Activated naive CD4-positive, alpha-beta T cell treated with anti-CD3 and anti-CD28 coated beads, Interleukin-2, amount 50 U/mL, for 72 hours (primary cell): ENCODE data around the gene DPYD. TPM values are rescaled to one million over a fixed set of nuclear protein-coding genes. Genes with fewer than 3 reads are reported as not detected.
A peak's percentile ranks its signal among the peaks of the same experiment; 100 is the strongest.

Experiments used
- ATAC-seq, 2 donors: fragments of 150-1000 bp; cut with Tn5 transposase; 2 replicates each; pipeline ENCODE4 v1.10.0; 2021; ENCODE audit warnings: mild to moderate bottlenecking in 2 of 2, moderate library complexity in 2 of 2
- DNase-seq, 2 donors: peaks; one replicate each; pipeline ENCODE4 v3.0.0; 2021 to 2022; ENCODE audit warnings: low spot score in 2 of 2
- H3K27ac Mint-ChIP-seq, 2 donors: one replicate each; pipeline ENCODE4 v1.8.0; 2022; ENCODE audit warnings: mild to moderate bottlenecking in 2 of 2, mixed read lengths in 2 of 2
- H3K36me3 Mint-ChIP-seq, 2 donors: one replicate each; pipeline ENCODE4 v1.8.0; 2022; ENCODE audit warnings: mixed read lengths in 2 of 2
- H3K9me3 Mint-ChIP-seq, 2 donors: one replicate each; pipeline ENCODE4 v1.8.0; 2022; ENCODE audit warnings: mixed read lengths in 2 of 2
- total RNA-seq, 2 donors: library from RNA; stranded (reverse); gene quantifications; one replicate each; pipeline ENCODE4 v1.2.3, GENCODE V29; 2022

The DPYD gene
- total RNA-seq, 2 donors from 2014 or later = 10.7 to 11.7 TPM

- ATAC-seq (peak in 1 of 2 donors; percentile 41), DNase-seq (no peak)
Observed at GRCh38 chr1:97727029-97727428, 193.8 kb downstream of the DPYD start.

GRCh38 chr1:97726386-97726785, 194.4 kb downstream of the DPYD start:
- Mint-ChIP-seq H3K27ac (no peak overlapping the region), H3K9me3 (peaks cover 0 to 6% of the 10 kb centered on the region in 2 donors), H3K36me3 (peaks cover 0 to 7% of the 10 kb centered on the region in 2 donors)
- DNase-seq (no peak), ATAC-seq (no peak)

More at GRCh38 chr1:97727029-97727428, 193.8 kb downstream of the DPYD start:
- Mint-ChIP-seq H3K27ac (no peak overlapping the region), H3K9me3 (peaks cover 0 to 6% of the 10 kb centered on the region in 2 donors), H3K36me3 (peaks cover 0 to 7% of the 10 kb centered on the region in 2 donors)

GRCh38 chr1:97721221-97721620, 199.6 kb downstream of the DPYD start:
- Mint-ChIP-seq H3K9me3 (peaks cover 0 to 9% of the 10 kb centered on the region in 2 donors), H3K27ac (no peak overlapping the region), H3K36me3 (peaks cover 12 to 15% of the 10 kb centered on the region in 2 donors)
- no peak for ATAC-seq
- DNase-seq = no peak

- DNase-seq (no peak), ATAC-seq (no peak)
- H3K36me3 Mint-ChIP-seq = peaks cover 6% of the 10 kb centered on the region in 2 donors
- no peaks in the 10 kb centered on the region for H3K9me3 Mint-ChIP-seq
- no peak overlapping the region for H3K27ac Mint-ChIP-seq
Observed at GRCh38 chr1:97712980-97713379, 207.9 kb downstream of the DPYD start.

GRCh38 chr1:97711858-97712257, 209.0 kb downstream of the DPYD start:
- no peak overlapping the region for H3K27ac Mint-ChIP-seq
- ATAC-seq = no peak
- DNase-seq = no peak
- H3K9me3 Mint-ChIP-seq = no peaks in the 10 kb centered on the region
- no peaks in the 10 kb centered on the region for H3K36me3 Mint-ChIP-seq

GRCh38 chr1:97693601-97694000, 227.2 kb downstream of the DPYD start:
- no peak for ATAC-seq
- H3K36me3 Mint-ChIP-seq = peaks cover 0 to 6% of the 10 kb centered on the region in 2 donors
- no peak overlapping the region for H3K27ac Mint-ChIP-seq
- no peaks in the 10 kb centered on the region for H3K9me3 Mint-ChIP-seq
- no peak for DNase-seq

- peaks cover 6 to 11% of the 10 kb centered on the region in 2 donors for H3K36me3 Mint-ChIP-seq
- DNase-seq (no peak), ATAC-seq (no peak)
- no peak overlapping the region for H3K27ac Mint-ChIP-seq
- no peaks in the 10 kb centered on the region for H3K9me3 Mint-ChIP-seq
Observed at GRCh38 chr1:97691325-97691724, 229.5 kb downstream of the DPYD start.

GRCh38 chr1:97685360-97685759, 235.5 kb downstream of the DPYD start:
- Mint-ChIP-seq H3K36me3 (peaks cover 5 to 11% of the 10 kb centered on the region in 2 donors), H3K27ac (no peak overlapping the region), H3K9me3 (no peaks in the 10 kb centered on the region)
- DNase-seq = no peak
- no peak for ATAC-seq

GRCh38 chr1:97680894-97681293, 239.9 kb downstream of the DPYD start:
- H3K36me3 Mint-ChIP-seq = peaks cover 5 to 8% of the 10 kb centered on the region in 2 donors
- peak in 1 of 2 donors; percentile 92 for ATAC-seq

GRCh38 chr1:97680470-97680869, 240.4 kb downstream of the DPYD start:
- H3K36me3 Mint-ChIP-seq = peaks cover 5 to 6% of the 10 kb centered on the region in 2 donors
- ATAC-seq = peak in 1 of 2 donors; percentile 37
- H3K27ac Mint-ChIP-seq = no peak overlapping the region
- DNase-seq = no peak
- peaks cover 0 to 3% of the 10 kb centered on the region in 2 donors for H3K9me3 Mint-ChIP-seq

More at GRCh38 chr1:97680894-97681293, 239.9 kb downstream of the DPYD start:
- DNase-seq = no peak
- peaks cover 0 to 3% of the 10 kb centered on the region in 2 donors for H3K9me3 Mint-ChIP-seq
- H3K27ac Mint-ChIP-seq = no peak overlapping the region

GRCh38 chr1:97677702-97678101, 243.1 kb downstream of the DPYD start:
- no peak overlapping the region for H3K27ac Mint-ChIP-seq
- DNase-seq = no peak
- peaks cover 0 to 3% of the 10 kb centered on the region in 2 donors for H3K9me3 Mint-ChIP-seq
- H3K36me3 Mint-ChIP-seq = peaks cover 6 to 12% of the 10 kb centered on the region in 2 donors
- ATAC-seq = no peak

GRCh38 chr1:97674517-97674916, 246.3 kb downstream of the DPYD start:
- H3K9me3 Mint-ChIP-seq = peaks cover 0 to 7% of the 10 kb centered on the region in 2 donors
- H3K27ac Mint-ChIP-seq = no peak overlapping the region
- ATAC-seq (no peak), DNase-seq (no peak)
- H3K36me3 Mint-ChIP-seq = peaks cover 6 to 17% of the 10 kb centered on the region in 2 donors

- ATAC-seq (no peak), DNase-seq (no peak)
- peaks cover 0 to 7% of the 10 kb centered on the region in 2 donors for H3K36me3 Mint-ChIP-seq
- peaks cover 0 to 4% of the 10 kb centered on the region in 2 donors for H3K9me3 Mint-ChIP-seq
- H3K27ac Mint-ChIP-seq = no peak overlapping the region
Observed at GRCh38 chr1:97668945-97669344, 251.9 kb downstream of the DPYD start.

GRCh38 chr1:97660431-97661105, 260.3 kb downstream of the DPYD start:
- DNase-seq (no peak), ATAC-seq (no peak)
- Mint-ChIP-seq H3K9me3 (no peaks in the 10 kb centered on the region), H3K27ac (no peak overlapping the region), H3K36me3 (no peaks in the 10 kb centered on the region)

- DNase-seq = no peak
- ATAC-seq = no peak
- Mint-ChIP-seq H3K27ac (no peak overlapping the region), H3K9me3 (no peaks in the 10 kb centered on the region), H3K36me3 (no peaks in the 10 kb centered on the region)
Observed at GRCh38 chr1:97654876-97655585, 265.8 kb downstream of the DPYD start.

- H3K27ac Mint-ChIP-seq = no peak overlapping the region
- no peak for DNase-seq
- H3K36me3 Mint-ChIP-seq = peaks cover 8 to 12% of the 10 kb centered on the region in 2 donors
- H3K9me3 Mint-ChIP-seq = peaks cover 10 to 15% of the 10 kb centered on the region in 2 donors
- ATAC-seq = no peak
Observed at GRCh38 chr1:97651250-97651649, 269.6 kb downstream of the DPYD start.

GRCh38 chr1:97649591-97649990, 271.2 kb downstream of the DPYD start:
- Mint-ChIP-seq H3K27ac (no peak overlapping the region), H3K9me3 (peaks cover 17% of the 10 kb centered on the region in 2 donors), H3K36me3 (peaks cover 16 to 17% of the 10 kb centered on the region in 2 donors)
- DNase-seq (no peak), ATAC-seq (no peak)
